ENCODE measurements around the gene TRIM29. TPM values are rescaled to one million over a fixed set of nuclear protein-coding genes. Genes with fewer than 3 reads are reported as not detected.

Gene TRIM29
- total RNA-seq, 2 donors from 2014 or later: not detected

DNA sequence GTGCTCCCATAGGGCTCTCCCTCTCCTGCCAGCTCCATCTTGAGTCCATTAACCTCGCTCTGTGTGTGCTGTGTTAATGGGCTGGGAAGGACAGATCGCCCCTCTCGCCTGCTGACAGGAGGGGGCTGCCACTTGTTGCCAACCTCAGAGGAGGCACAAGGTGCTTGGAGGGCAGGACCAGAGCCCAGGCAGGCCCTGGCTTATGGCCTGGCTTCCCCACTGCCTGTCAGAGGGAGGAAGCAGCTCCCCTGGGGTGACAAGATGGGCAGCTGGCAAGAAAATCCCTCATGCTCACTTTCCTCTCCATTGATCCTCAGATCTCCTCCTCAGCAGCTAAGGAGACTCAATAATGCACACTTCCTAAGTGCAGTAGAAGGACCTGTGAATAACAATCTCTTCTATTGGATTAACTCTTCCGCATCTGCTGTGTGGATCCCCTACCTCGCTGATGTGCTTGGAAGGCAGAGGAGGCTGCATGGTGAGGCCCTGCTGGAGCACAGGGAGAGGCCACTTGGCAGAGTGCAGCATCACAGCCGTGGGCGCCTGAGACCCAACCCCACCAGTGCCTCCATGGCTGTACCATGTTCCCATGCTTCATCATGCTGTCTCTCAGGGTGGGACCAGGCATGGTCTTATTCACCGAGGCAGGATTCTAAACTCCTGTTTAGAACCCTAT, 70.3 kb downstream of the TRIM29 start:
- H3K4me3 ChIP-seq (ENCODE audit: low read length): no peak overlapping the region
- H3K36me3 ChIP-seq (ENCODE audit: control insufficient read depth, insufficient read depth, low read length): no peaks in the 10 kb centered on the region
- no peaks in the 10 kb centered on the region for H3K9me3 Mint-ChIP-seq
- no peak overlapping the region for H3K27ac Mint-ChIP-seq
- H3K27me3 ChIP-seq (ENCODE audit: control insufficient read depth, insufficient read depth, low read length, poor library complexity, severe bottlenecking): no peaks in the 10 kb centered on the region
- no peaks in the 10 kb centered on the region for H3K4me1 Mint-ChIP-seq
- no peak overlapping the region for H3K9ac ChIP-seq (ENCODE audit: extremely low read depth, low read length, poor library complexity, severe bottlenecking)
- TF ChIP-seq, protein P1, sequence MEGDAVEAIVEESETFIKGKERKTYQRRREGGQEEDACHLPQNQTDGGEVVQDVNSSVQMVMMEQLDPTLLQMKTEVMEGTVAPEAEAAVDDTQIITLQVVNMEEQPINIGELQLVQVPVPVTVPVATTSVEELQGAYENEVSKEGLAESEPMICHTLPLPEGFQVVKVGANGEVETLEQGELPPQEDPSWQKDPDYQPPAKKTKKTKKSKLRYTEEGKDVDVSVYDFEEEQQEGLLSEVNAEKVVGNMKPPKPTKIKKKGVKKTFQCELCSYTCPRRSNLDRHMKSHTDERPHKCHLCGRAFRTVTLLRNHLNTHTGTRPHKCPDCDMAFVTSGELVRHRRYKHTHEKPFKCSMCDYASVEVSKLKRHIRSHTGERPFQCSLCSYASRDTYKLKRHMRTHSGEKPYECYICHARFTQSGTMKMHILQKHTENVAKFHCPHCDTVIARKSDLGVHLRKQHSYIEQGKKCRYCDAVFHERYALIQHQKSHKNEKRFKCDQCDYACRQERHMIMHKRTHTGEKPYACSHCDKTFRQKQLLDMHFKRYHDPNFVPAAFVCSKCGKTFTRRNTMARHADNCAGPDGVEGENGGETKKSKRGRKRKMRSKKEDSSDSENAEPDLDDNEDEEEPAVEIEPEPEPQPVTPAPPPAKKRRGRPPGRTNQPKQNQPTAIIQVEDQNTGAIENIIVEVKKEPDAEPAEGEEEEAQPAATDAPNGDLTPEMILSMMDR (conservative IDR thresholded peaks at IDR 0.05): no peak
- H3K9me3 ChIP-seq (ENCODE audit: control insufficient read depth, low read length): no peaks in the 10 kb centered on the region
- peaks cover 23% of the 10 kb centered on the region for H3K27me3 Mint-ChIP-seq (ENCODE audit: insufficient read depth)
- peak; percentile 44 for DNase-seq
- no peaks in the 10 kb centered on the region for H3K4me1 ChIP-seq (ENCODE audit: control insufficient read depth, insufficient read depth, low read length)
- no peak overlapping the region for H3K27ac ChIP-seq (ENCODE audit: low read depth, low read length)
- WGBS, 2 experiments (ENCODE audit: insufficient coverage in 1 of 2, insufficient read length in 1 of 2): 57 to 69% methylated on average over 5 to 8 of the region's 8 CpGs
- no peak overlapping the region for H3K4me3 Mint-ChIP-seq
- H3K36me3 Mint-ChIP-seq (ENCODE audit: low read depth): no peaks in the 10 kb centered on the region

DNA sequence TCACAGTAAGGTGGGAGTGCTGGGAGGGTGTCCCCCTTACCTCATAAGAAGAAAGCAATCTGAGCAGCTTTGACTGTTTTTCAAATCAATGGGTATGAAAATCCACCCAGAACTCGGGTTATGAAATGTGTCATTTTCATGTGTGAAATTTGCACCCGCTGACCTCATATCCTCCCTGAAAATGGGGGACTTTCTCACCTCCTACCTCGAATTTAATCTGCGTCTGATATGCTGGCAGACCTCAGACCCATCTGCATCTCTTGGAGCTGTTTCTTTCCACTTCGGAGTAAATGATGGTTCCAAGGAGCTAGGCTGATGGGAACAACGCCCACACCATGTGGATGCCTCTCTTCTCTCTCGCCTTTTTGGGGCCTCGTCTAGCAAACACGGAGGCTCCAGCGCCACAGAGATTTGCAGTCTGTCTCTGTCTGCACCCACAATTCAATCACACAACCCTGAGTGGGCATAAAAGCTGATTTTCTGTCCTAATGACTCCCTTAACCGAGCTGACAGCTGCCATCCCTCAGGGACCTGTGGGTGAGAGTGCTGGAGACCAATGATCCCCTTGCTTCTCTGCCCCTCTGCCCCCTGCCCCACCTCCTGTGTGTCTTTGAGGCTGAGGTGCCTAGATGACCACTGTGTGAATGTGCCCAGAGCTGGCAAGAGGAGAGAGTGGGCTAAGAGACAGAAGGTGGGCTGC, 71.0 kb downstream of the TRIM29 start:
- WGBS, 2 experiments (ENCODE audit: insufficient coverage in 1 of 2, insufficient read length in 1 of 2): 90 to 95% methylated on average over 7 to 11 of the region's 11 CpGs
- Mint-ChIP-seq H3K4me3 (no peak overlapping the region), H3K4me1 (no peaks in the 10 kb centered on the region), H3K9me3 (no peaks in the 10 kb centered on the region), H3K36me3 (ENCODE audit: low read depth) (no peaks in the 10 kb centered on the region), H3K27me3 (ENCODE audit: insufficient read depth) (peaks cover 26% of the 10 kb centered on the region), H3K27ac (no peak overlapping the region)
- H3K9ac ChIP-seq (ENCODE audit: extremely low read depth, low read length, poor library complexity, severe bottlenecking): no peak overlapping the region
- TF ChIP-seq, protein P1 (conservative IDR thresholded peaks at IDR 0.05): no peak
- H3K4me3 ChIP-seq (ENCODE audit: low read length): no peak overlapping the region
- no peaks in the 10 kb centered on the region for H3K36me3 ChIP-seq (ENCODE audit: control insufficient read depth, insufficient read depth, low read length)
- no peak overlapping the region for H3K27ac ChIP-seq (ENCODE audit: low read depth, low read length)
- no peaks in the 10 kb centered on the region for H3K9me3 ChIP-seq (ENCODE audit: control insufficient read depth, low read length)
- no peaks in the 10 kb centered on the region for H3K4me1 ChIP-seq (ENCODE audit: control insufficient read depth, insufficient read depth, low read length)
- no peaks in the 10 kb centered on the region for H3K27me3 ChIP-seq (ENCODE audit: control insufficient read depth, insufficient read depth, low read length, poor library complexity, severe bottlenecking)
- DNase-seq: no peak

GRCh38 chr11:120065876-120066275, 72.0 kb downstream of the TRIM29 start:
- Mint-ChIP-seq H3K27me3 (ENCODE audit: insufficient read depth) (peaks cover 30% of the 10 kb centered on the region), H3K4me3 (no peak overlapping the region), H3K9me3 (no peaks in the 10 kb centered on the region), H3K27ac (no peak overlapping the region), H3K36me3 (ENCODE audit: low read depth) (no peaks in the 10 kb centered on the region), H3K4me1 (no peaks in the 10 kb centered on the region)
- no peak overlapping the region for H3K27ac ChIP-seq (ENCODE audit: low read depth, low read length)
- H3K9me3 ChIP-seq (ENCODE audit: control insufficient read depth, low read length): no peaks in the 10 kb centered on the region
- H3K9ac ChIP-seq (ENCODE audit: extremely low read depth, low read length, poor library complexity, severe bottlenecking): no peak overlapping the region
- no peak overlapping the region for H3K4me3 ChIP-seq (ENCODE audit: low read length)
- DNase-seq: no peak
- TF ChIP-seq, protein P1 (conservative IDR thresholded peaks at IDR 0.05): no peak
- H3K27me3 ChIP-seq (ENCODE audit: control insufficient read depth, insufficient read depth, low read length, poor library complexity, severe bottlenecking): no peaks in the 10 kb centered on the region
- 86 to 100% methylated on average over 1 to 3 of the region's 3 CpGs for WGBS, 2 experiments (ENCODE audit: insufficient coverage in 1 of 2, insufficient read length in 1 of 2)
- H3K4me1 ChIP-seq (ENCODE audit: control insufficient read depth, insufficient read depth, low read length): no peaks in the 10 kb centered on the region
- H3K36me3 ChIP-seq (ENCODE audit: control insufficient read depth, insufficient read depth, low read length): no peaks in the 10 kb centered on the region
